Cardiac fibroblast (primary cell): ENCODE results near the gene EMC8.
A peak's percentile ranks its signal among the peaks of the same experiment; 100 is the strongest.

Experiments used
- DNase-seq, 2 donors: peaks; one replicate each; pipeline versions ENCODE4 v3.0.0 to v3.0.0-alpha.2; 2010; ENCODE audit warnings: low read depth in 2 of 2
- H3K4me3 ChIP-seq, 2 donors: replicated peaks in 1 of 2; 1 replicate in 1 of 2; 2 replicates in 1 of 2; pipeline ENCODE4 v1.5.1; 2011; ENCODE audit warnings: low read depth in 2 of 2, low read length in 2 of 2, mild to moderate bottlenecking in 2 of 2, moderate library complexity in 1 of 2
- TF ChIP-seq, protein P1 (sequence below): IDR thresholded peaks from one replicate; pipeline ENCODE4 v1.5.1; 2011; ENCODE audit warnings: low read depth, mild to moderate bottlenecking, low read length, inconsistent platforms

EMC8 gene

DNA sequence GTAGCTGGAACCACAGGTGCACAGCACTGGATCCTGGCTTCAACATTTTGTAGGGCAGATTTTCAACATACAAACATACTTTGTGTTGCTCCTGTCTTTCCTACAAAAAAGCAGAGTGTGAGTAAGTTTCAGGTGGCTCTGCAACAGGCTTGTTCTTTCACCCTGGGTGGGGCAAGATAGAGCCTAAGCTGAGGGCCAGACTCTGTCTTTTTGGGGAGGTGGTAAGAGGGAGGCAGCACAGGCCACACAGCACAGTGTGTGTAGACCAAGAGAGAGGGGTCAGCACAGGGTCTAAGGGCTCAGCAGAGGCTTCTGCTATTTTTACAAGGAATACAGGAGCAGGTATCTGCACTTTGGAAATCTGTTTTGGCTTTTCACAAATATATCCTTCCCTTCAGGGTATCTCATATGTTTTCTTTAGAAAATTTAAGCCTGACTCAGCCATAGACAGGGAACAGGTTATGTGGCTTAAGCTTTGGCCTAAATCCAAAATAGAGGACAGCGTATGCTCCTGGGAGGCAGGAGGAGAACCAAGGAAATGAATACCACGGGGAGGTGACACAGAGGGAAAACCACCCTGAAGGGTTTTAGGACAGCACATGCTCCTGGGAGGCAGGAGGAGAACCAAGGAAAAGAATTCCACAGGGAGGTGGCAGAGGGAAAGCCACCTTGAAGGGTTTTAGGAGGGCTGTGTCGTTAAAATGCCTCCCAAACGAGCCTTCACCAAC lies 21.6 kb downstream of the EMC8 start:
- DNase-seq, result peak in 1 of 2 donors; percentile 52
- H3K4me3 ChIP-seq, result no peak overlapping the region
- TF ChIP-seq, protein P1, sequence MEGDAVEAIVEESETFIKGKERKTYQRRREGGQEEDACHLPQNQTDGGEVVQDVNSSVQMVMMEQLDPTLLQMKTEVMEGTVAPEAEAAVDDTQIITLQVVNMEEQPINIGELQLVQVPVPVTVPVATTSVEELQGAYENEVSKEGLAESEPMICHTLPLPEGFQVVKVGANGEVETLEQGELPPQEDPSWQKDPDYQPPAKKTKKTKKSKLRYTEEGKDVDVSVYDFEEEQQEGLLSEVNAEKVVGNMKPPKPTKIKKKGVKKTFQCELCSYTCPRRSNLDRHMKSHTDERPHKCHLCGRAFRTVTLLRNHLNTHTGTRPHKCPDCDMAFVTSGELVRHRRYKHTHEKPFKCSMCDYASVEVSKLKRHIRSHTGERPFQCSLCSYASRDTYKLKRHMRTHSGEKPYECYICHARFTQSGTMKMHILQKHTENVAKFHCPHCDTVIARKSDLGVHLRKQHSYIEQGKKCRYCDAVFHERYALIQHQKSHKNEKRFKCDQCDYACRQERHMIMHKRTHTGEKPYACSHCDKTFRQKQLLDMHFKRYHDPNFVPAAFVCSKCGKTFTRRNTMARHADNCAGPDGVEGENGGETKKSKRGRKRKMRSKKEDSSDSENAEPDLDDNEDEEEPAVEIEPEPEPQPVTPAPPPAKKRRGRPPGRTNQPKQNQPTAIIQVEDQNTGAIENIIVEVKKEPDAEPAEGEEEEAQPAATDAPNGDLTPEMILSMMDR, result no peak

DNA sequence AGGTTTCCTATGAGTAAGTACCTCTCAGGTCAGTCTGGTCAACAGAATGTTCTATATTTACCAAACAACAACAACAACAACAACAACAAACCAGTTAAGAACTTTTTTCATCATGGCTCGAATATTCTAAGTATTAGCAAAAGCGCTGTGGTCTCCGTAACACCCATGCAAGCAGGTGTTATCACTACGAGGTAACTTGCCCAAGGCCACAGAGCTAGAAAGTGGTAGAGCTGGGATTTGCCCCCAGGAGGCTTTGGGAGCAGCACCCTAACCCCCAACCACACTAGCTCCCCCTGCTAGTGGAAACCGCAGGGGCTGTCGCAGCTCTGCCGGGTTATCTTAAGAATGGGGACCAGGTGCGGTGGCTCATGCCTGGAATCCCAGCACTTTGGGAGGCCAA lies 24.5 kb downstream of the EMC8 start:
- no peak for DNase-seq
- TF ChIP-seq, protein P1, result no peak
- H3K4me3 ChIP-seq, result no peak overlapping the region

DNA sequence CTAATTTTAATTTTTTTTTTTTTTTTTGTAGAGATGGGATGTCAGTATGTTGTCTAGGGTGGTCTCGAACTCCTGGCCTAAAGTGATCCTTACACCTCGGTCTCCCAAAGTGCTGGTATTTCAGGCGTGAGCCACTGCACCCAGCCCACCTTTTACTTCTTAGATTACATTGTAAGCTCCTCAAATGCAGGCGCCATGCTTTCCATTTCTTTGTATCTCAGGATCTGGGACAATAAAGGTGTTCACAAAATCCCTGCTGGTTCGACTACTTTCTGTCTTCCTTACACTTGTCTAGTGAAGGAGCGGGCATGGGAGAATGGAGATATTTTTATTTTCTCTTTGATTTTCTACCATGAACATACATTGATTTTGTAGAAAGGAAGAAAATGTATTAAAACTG lies 25.2 kb downstream of the EMC8 start:
- no peak overlapping the region for H3K4me3 ChIP-seq
- TF ChIP-seq, protein P1, result no peak
- no peak for DNase-seq

DNA sequence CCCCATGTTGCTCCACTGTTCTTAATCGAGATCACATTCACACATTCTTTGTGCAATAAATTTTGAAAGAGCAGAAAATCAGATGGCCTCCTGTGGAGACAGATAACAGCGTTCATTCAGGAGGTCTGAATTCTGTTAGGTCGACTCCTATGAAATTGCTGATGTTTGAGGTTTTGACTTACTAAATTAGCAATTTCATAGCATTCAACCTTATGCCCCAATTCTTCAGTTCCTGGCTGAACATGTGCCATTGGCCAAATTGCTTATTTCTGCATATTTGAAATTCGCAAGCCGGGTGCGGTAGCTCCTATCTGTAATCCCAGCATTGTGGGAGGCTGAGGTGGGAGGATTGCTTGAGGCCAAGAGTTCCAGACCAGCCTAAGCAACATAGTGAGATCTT lies 26.3 kb downstream of the EMC8 start:
- no peak for DNase-seq
- no peak overlapping the region for H3K4me3 ChIP-seq
- TF ChIP-seq, protein P1, result no peak

DNA sequence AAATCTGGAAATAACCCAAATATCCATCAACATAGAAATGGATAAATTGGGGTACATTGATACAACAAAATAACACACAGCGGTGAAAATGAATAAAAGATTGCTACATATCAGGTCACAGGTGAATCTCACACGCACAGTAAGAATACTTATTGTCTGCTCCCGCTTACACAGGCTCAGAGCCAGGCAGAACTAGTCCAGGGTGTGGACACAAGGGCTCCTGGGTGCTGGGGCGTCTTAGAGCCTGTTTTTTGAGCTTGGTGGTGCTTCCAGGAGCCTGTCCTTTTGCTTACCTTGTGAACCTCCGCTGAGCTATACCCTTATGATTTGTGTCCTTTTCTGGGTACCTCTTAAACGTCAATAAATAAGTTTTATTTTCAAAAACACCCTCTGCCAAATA lies 28.6 kb downstream of the EMC8 start:
- no peak overlapping the region for H3K4me3 ChIP-seq
- DNase-seq, result no peak
- TF ChIP-seq, protein P1, result no peak

DNA sequence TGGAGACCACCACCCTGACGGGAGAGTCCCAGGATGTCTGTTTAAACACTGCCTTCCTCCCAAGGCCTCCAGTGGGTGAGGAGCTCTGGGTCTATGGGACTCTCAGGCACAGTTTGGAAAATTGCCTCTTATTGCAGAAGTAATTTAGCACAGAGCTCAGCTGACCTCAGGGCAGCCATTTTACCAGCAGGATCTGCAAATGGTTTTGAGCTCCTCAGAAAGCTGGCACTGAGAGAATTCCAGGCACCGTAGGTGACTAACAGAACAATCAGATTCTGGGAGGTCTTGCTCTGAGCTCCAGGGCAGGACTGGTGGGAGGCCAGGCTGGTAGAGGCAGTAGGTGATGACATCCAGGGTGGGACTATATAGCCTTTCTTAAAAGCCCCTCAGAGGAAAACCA lies 31.1 kb downstream of the EMC8 start:
- no peak for DNase-seq
- TF ChIP-seq, protein P1, result no peak
- H3K4me3 ChIP-seq, result no peak overlapping the region

DNA sequence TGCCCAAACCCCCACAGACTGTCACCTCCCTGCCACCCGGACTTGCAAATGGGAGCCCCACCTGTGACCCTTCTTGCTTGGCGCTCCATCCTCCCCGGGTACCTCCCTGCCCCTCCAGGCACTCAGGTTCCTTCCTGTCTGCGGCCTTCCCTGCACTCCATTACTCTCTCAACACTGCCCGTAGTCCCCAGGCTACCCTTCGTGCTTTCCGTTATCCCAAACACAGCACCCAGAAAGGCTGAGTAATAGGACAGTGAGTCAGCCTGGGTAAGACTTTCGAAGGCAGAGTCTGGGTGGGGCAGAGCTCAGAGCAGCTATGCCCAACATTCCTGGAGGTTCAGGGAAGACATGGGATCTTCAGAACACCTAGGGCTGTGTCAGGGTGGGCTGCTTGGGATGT lies 31.8 kb downstream of the EMC8 start:
- no peak overlapping the region for H3K4me3 ChIP-seq
- TF ChIP-seq, protein P1, result no peak
- peak; percentile 84 to 88 for DNase-seq
